HepG2 (cell line): ENCODE results near the gene RASGRF1. TPM values are rescaled to one million over a fixed set of nuclear protein-coding genes. Genes with fewer than 3 reads are reported as not detected.

Experiments
- ATAC-seq: fragments of 200-7000 bp; cut with Tn5 transposase; 3 replicates; pipeline ENCODE4 v1.9.1; 2020; ENCODE audit warnings: mild to moderate bottlenecking, moderate library complexity
- BruUV-seq: library from RNA; stranded (reverse); fragments of 400-500 nt; replicated peaks from 2 replicates; lab custom pipeline; 2021; lab: Mats Ljungman, UMichigan
- CTCF ChIA-PET: fragments of 300-600 bp; formaldehyde crosslinking; extraction: SDS; loops from one replicate; lab custom pipeline; 2021; ENCODE audit warnings: low total read pairs, inconsistent platforms, low intra/inter-chr PET ratio; lab: Yijun Ruan, JAX
- POLR2A ChIA-PET: fragments of 350-600 bp; sonication (Branson Sonifier 250); formaldehyde crosslinking; loops from one replicate; lab custom pipeline; 2020; ENCODE audit warnings: antibody characterized with exemption, inconsistent platforms; lab: Yijun Ruan, JAX
- DNase-seq: peaks from one replicate; pipeline ENCODE4 v3.0.0-alpha.2; 2015; ENCODE audit warnings: low spot score
- FAIRE-seq: peaks from 3 replicates; lab custom pipeline; 2011; peaks lifted over from hg19 to GRCh38; lab: Jason Lieb, UNC
- H2AFZ ChIP-seq: one replicate; pipeline ENCODE4 v1.6.1; 2011; ENCODE audit warnings: low read length, inconsistent platforms
- H3K27ac ChIP-seq: fragments of 300-600 bp; 3 replicates; pipeline ENCODE4 v1.8.0; 2011; ENCODE audit warnings: mixed run types, mild to moderate bottlenecking, mixed read lengths, low read length, inconsistent platforms; ENCODE audit not compliant: insufficient read depth; ENCODE audit errors: extremely low read length
- H3K27me3 ChIP-seq, 2 experiments: fragments of 200-600 bp in 1 of 2; 2 replicates in 1 of 2; 3 replicates in 1 of 2; pipeline versions ENCODE4 v1.6.0 to v1.8.0; 2011; ENCODE audit warnings: low read length in 2 of 2, mild to moderate bottlenecking in 2 of 2, moderate library complexity in 2 of 2, inconsistent platforms in 1 of 2; ENCODE audit not compliant: insufficient read depth in 2 of 2, control insufficient read depth in 1 of 2
- H3K36me3 ChIP-seq, 2 experiments: fragments of 200-600 bp in 1 of 2; replicated peaks in 1 of 2; 2 replicates in 1 of 2; 3 replicates in 1 of 2; pipeline versions ENCODE4 v1.5.1 to v1.8.0; 2011; ENCODE audit warnings: low read length in 2 of 2, inconsistent platforms in 1 of 2; ENCODE audit not compliant: insufficient read depth in 2 of 2, control insufficient read depth in 1 of 2
- H3K4me1 ChIP-seq: 2 replicates; pipeline ENCODE4 v1.5.1; 2012; ENCODE audit warnings: low read length, inconsistent platforms; ENCODE audit not compliant: insufficient read depth
- H3K4me2 ChIP-seq: 2 replicates; pipeline ENCODE4 v1.6.0; 2011; ENCODE audit warnings: low read depth, low read length, inconsistent platforms
- H3K4me3 ChIP-seq, 3 experiments: fragments of 200-600 bp in 1 of 3; sonication (generic), shearing (Covaris generic) in 1 of 3; replicated peaks in 1 of 3; 2 replicates each; pipeline ENCODE4 v1.5.1; 2011 to 2016; ENCODE audit warnings: low read length in 3 of 3, inconsistent platforms in 2 of 3, low read depth in 2 of 3, mild to moderate bottlenecking in 2 of 3, control low read depth in 1 of 3, mixed read lengths in 1 of 3; ENCODE audit not compliant: insufficient read depth in 1 of 3
- H3K79me2 ChIP-seq: one replicate; pipeline ENCODE4 v1.6.1; 2011; ENCODE audit warnings: low read length, inconsistent platforms; ENCODE audit not compliant: insufficient read depth
- H3K9ac ChIP-seq: 2 replicates; pipeline ENCODE4 v1.6.0; 2011; ENCODE audit warnings: mild to moderate bottlenecking, low read depth, low read length, inconsistent platforms; ENCODE audit not compliant: insufficient read depth
- H3K9me3 ChIP-seq: 2 replicates; pipeline ENCODE4 v1.5.1; 2012; ENCODE audit warnings: mild to moderate bottlenecking, low read length
- H4K20me1 ChIP-seq: 2 replicates; pipeline ENCODE4 v1.6.0; 2011; ENCODE audit warnings: inconsistent platforms, mild to moderate bottlenecking, low read length, moderate library complexity; ENCODE audit not compliant: insufficient read depth
- GABPB1 ChIP-seq: IDR thresholded peaks from 2 replicates; pipeline ENCODE4 v1.6.1; 2016; ENCODE audit warnings: mild to moderate bottlenecking, missing genetic modification reagents, moderate library complexity, missing compliant biosample characterization
- KDM5A ChIP-seq: fragments of 200-600 bp; sonication (generic); IDR thresholded peaks from 2 replicates; pipeline ENCODE4 v1.7.0; 2018; ENCODE audit warnings: antibody characterized with exemption, mild to moderate bottlenecking, low read length, borderline replicate concordance
- PHB2 ChIP-seq: fragments of 450-650 bp; IDR thresholded peaks from 2 replicates; pipeline ENCODE4 v1.6.1; 2018; ENCODE audit not compliant: partially characterized antibody
- PRMT3 ChIP-seq: sonication (generic); formaldehyde crosslinking; IDR thresholded peaks from 2 replicates; pipeline ENCODE4 v1.8.1; 2022; ENCODE audit warnings: low read depth, mild to moderate bottlenecking, moderate library complexity, missing genetic modification reagents, borderline replicate concordance
- SMAD3 ChIP-seq: sonication (generic); formaldehyde crosslinking; IDR thresholded peaks from 2 replicates; pipeline ENCODE4 v1.4.0; 2020; ENCODE audit warnings: missing genetic modification reagents
- TBL1XR1 ChIP-seq: fragments of 150-350 bp; IDR thresholded peaks from 2 replicates; pipeline ENCODE4 v1.6.1; 2014; ENCODE audit warnings: borderline replicate concordance, low read length; ENCODE audit not compliant: partially characterized antibody
- TOPORS ChIP-seq: sonication (generic); formaldehyde crosslinking; IDR thresholded peaks from 2 replicates; pipeline ENCODE4 v1.8.0; 2023; ENCODE audit warnings: mild to moderate bottlenecking, missing genetic modification reagents
- ZFP36 ChIP-seq: fragments of 150-350 bp; IDR thresholded peaks from 2 replicates; pipeline ENCODE4 v1.6.1; 2018; ENCODE audit warnings: borderline replicate concordance, low read length, low read depth; ENCODE audit not compliant: partially characterized antibody
- ZSCAN22 ChIP-seq: sonication (generic); formaldehyde crosslinking; IDR thresholded peaks from 2 replicates; pipeline ENCODE4 v1.4.0; 2020; ENCODE audit warnings: mild to moderate bottlenecking, missing genetic modification reagents
- WGBS: methylation state at CpG from one replicate; pipeline ENCODE4 v1.1.6; 2017; ENCODE audit warnings: low lambda C conversion rate; 5-methylcytosine and 5-hydroxymethylcytosine counted together
- in situ Hi-C: cut with HindIII; loops from 2 replicates; pipeline ENCODE4 v1.10.0; 2017; ENCODE audit warnings: low pct_unique_long_range_greater_than_20kb; ENCODE audit not compliant: extremely low pct_ligation_motif_present
- intact Hi-C: fragments of 100-400 bp; cut with micrococcal nuclease; formaldehyde crosslinking; loops from one replicate; pipeline ENCODE4 v1.10.0; 2022; ENCODE audit not compliant: unreplicated experiment
- polyA plus RNA-seq, 8 experiments: library from polyadenylated mRNA; depleted of rRNA in 3 of 8; stranded (reverse) in 7 of 8; unstranded in 1 of 8; fragments of >200 nt; fragmentation: Illumina TruSeq in 4 of 8; extraction: Trizol in 4 of 8; gene quantifications; 2 replicates each; pipeline versions ENCODE4 v1.2.1 to v1.2.3, GENCODE V29; 2011 to 2016; ENCODE audit warnings: low read depth in 4 of 8, missing spikeins in 1 of 8, mixed read lengths in 1 of 8; ENCODE audit not compliant: insufficient read depth in 1 of 8
- total RNA-seq, 5 experiments: library from RNA; depleted of rRNA; stranded (reverse); fragments of >200 nt; fragmentation: Illumina TruSeq; extraction: Trizol; gene quantifications; 2 replicates each; pipeline ENCODE4 v1.2.3, GENCODE V29; 2016; ENCODE audit warnings: low read depth in 1 of 5
- TF ChIP-seq, protein P1 (sequence below): sonication (generic); formaldehyde crosslinking; IDR thresholded peaks from 2 replicates; pipeline ENCODE4 v1.4.0; 2020; ENCODE audit warnings: missing genetic modification reagents, mild to moderate bottlenecking, borderline replicate concordance
- TF ChIP-seq, protein P2 (sequence below): sonication (generic); formaldehyde crosslinking; IDR thresholded peaks from 2 replicates; pipeline ENCODE4 v1.4.0; 2020; ENCODE audit warnings: missing genetic modification reagents, borderline replicate concordance
- TF ChIP-seq, protein P3 (sequence below): sonication (generic); formaldehyde crosslinking; IDR thresholded peaks from 2 replicates; pipeline ENCODE4 v1.5.0; 2020; ENCODE audit warnings: missing genetic modification reagents, mild to moderate bottlenecking, borderline replicate concordance

RASGRF1 gene
- total and polyA plus RNA-seq, 2 of the 13 experiments (the other 11 are each of a cell fraction or from before 2014, with no cell fraction given) = 0.55 to 3.0 TPM

DNA sequence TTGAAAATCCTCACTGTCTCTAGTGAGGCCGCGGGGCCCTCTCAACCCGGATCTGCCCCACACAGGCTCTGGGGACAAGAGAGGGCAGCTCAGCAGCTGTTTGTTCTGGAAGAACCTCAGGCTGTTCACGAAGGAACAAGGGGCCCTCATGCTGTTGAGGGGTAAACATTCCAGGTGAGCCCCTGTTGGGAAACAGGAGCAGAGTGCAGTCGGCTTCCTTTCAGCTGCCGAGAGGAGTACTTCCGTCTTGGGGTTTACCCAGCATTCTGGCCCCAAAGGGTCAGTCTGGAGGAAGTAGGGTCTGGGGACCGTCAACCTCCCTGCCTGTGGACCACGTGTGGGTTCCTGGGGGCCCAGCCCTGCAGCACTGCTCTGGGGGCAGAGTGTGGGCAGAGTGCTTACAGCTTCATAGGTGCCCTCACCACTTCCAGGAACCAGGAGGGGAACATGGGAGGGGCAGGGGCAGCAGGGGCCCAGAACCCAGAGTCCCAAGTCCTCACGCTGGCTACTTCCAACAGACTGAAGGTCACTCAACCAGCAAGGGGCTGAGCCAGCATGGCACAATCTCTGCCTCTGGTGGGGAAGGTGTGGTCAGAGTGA is 96.5 kb downstream of the RASGRF1 start:
- Histone ChIP-seq H3K36me3 (no peaks in the 10 kb centered on the region), H3K4me3 (peak overlapping the region in 1 of 3 experiments; percentile 52; a peak in 2 of 6 replicates), H3K27me3 (no peaks in the 10 kb centered on the region), H3K4me2 (peak overlapping the region; percentile 71), H3K9me3 (no peaks in the 10 kb centered on the region), H2AFZ (no peak overlapping the region), H3K27ac (peak overlapping the region; percentile 100), H3K79me2 (no peaks in the 10 kb centered on the region), H4K20me1 (no peaks in the 10 kb centered on the region), H3K4me1 (peaks cover 99% of the 10 kb centered on the region), H3K9ac (peak overlapping the region; percentile 95)
- intact Hi-C loops (loop anchor here (10.0 kb wide), 1 partner anchor 49 kb away; the partner anchor contains the start of gene CTSH), in situ Hi-C loops (no loop called here)
- no TSS peak for BruUV-seq
- FAIRE-seq = peak; percentile 96
- POLR2A ChIA-PET = interaction anchor here (0.8 to 2.7 kb wide), 18 partner anchors 8 to 121 kb away, joined by 3 to 26 read pairs (median 8); partner anchors contain the start of genes CTSH and MORF4L1
- CTCF ChIA-PET = interaction anchor here (0.9 kb wide), 1 partner anchor 14 kb away, joined by 3 read pairs; no protein-coding TSS in a partner anchor
- ATAC-seq = peak; percentile 85
- peak; percentile 97 for DNase-seq
- 0% methylated on average over 9 of the region's 10 CpGs for WGBS
- TF ChIP-seq GABPB1 (CRISPR knock-in tag) = peak; percentile 89
- TF ChIP-seq PRMT3 (CRISPR knock-in tag) = no peak; the same call in 1 of the 2 replicates
- TF ChIP-seq TBL1XR1 = peak; percentile 77
- TF ChIP-seq, protein P1, sequence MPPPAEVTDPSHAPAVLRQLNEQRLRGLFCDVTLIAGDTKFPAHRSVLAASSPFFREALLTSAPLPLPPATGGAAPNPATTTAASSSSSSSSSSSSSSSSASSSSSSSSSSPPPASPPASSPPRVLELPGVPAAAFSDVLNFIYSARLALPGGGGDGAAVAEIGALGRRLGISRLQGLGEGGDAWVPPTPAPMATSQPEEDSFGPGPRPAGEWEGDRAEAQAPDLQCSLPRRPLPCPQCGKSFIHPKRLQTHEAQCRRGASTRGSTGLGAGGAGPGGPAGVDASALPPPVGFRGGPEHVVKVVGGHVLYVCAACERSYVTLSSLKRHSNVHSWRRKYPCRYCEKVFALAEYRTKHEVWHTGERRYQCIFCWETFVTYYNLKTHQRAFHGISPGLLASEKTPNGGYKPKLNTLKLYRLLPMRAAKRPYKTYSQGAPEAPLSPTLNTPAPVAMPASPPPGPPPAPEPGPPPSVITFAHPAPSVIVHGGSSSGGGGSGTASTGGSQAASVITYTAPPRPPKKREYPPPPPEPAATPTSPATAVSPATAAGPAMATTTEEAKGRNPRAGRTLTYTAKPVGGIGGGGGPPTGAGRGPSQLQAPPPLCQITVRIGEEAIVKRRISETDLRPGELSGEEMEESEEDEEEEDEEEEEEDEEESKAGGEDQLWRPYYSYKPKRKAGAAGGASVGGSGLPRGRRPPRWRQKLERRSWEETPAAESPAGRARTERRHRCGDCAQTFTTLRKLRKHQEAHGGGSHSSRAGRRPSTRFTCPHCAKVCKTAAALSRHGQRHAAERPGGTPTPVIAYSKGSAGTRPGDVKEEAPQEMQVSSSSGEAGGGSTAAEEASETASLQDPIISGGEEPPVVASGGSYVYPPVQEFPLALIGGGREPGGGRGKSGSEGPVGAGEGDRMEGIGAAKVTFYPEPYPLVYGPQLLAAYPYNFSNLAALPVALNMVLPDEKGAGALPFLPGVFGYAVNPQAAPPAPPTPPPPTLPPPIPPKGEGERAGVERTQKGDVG (CRISPR knock-in tag) = peak; percentile 94
- TF ChIP-seq ZFP36 = no peak
- no peak for TF ChIP-seq ZSCAN22 (CRISPR knock-in tag)
- TF ChIP-seq PHB2 = no peak
- no peak for TF ChIP-seq TOPORS (CRISPR knock-in tag)
- TF ChIP-seq, protein P2, sequence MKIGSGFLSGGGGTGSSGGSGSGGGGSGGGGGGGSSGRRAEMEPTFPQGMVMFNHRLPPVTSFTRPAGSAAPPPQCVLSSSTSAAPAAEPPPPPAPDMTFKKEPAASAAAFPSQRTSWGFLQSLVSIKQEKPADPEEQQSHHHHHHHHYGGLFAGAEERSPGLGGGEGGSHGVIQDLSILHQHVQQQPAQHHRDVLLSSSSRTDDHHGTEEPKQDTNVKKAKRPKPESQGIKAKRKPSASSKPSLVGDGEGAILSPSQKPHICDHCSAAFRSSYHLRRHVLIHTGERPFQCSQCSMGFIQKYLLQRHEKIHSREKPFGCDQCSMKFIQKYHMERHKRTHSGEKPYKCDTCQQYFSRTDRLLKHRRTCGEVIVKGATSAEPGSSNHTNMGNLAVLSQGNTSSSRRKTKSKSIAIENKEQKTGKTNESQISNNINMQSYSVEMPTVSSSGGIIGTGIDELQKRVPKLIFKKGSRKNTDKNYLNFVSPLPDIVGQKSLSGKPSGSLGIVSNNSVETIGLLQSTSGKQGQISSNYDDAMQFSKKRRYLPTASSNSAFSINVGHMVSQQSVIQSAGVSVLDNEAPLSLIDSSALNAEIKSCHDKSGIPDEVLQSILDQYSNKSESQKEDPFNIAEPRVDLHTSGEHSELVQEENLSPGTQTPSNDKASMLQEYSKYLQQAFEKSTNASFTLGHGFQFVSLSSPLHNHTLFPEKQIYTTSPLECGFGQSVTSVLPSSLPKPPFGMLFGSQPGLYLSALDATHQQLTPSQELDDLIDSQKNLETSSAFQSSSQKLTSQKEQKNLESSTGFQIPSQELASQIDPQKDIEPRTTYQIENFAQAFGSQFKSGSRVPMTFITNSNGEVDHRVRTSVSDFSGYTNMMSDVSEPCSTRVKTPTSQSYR (CRISPR knock-in tag) = peak; percentile 52
- TF ChIP-seq KDM5A = no peak
- TF ChIP-seq, protein P3, sequence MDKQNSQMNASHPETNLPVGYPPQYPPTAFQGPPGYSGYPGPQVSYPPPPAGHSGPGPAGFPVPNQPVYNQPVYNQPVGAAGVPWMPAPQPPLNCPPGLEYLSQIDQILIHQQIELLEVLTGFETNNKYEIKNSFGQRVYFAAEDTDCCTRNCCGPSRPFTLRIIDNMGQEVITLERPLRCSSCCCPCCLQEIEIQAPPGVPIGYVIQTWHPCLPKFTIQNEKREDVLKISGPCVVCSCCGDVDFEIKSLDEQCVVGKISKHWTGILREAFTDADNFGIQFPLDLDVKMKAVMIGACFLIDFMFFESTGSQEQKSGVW = no peak
- TF ChIP-seq SMAD3 (CRISPR knock-in tag) = peak; percentile 97
